ENCODE measurements around the gene GPC6. TPM values are rescaled to one million over a fixed set of nuclear protein-coding genes. Genes with fewer than 3 reads are reported as not detected.

The GPC6 gene
- total RNA-seq, 1 donor from 2014 or later: 16.1 TPM

DNA sequence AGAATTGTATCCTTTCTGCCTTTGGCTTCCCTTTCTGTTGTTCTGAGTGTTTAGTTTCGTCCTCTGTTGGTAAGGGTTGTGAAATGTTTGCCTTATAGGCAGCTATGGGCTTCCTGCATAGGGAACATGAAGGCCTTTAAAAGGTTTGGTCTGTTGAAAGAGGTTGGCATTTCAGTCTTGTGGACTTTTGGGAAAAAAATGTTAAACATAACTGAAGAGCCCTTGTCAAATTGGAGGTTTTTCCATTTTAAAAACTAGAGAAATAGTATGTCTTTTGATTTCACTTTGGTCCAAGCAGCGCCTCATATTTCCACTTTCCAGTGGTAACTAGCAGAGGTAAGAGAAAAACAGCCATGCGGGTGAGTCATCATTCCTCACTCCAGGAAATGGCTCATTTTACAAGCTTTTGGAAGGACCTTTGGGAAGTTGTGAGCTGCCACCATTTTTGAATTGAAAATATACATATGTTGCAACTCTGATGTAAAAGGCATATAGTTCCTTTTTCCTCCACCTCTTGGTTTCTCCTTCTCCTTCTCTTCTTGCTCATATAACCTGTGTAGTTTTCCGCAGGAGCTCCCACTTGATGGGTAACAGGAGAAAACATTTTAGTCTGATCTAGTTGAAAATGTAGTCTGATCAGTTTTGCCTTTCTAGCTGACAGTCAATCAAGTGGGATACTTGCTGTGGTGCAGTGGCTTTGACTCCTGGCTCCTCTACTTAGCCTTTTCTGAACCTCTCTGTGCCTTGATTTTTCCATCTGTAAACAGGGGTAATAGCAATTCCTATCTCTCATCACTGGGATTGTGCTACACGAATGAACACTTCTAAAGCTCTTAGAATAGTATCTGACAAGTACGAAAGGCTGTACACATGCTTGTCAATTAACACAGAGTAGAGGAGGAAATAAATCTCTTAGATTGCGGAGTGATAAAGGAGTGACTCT is 23.0 kb downstream of the GPC6 start:
- Mint-ChIP-seq H3K27ac (ENCODE audit: unreplicated experiment) (peak overlapping the region; percentile 58), H3K4me1 (ENCODE audit: unreplicated experiment) (peaks cover 26% of the 10 kb centered on the region), H3K36me3 (ENCODE audit: low read depth, unreplicated experiment) (no peaks in the 10 kb centered on the region), H3K27me3 (ENCODE audit: unreplicated experiment) (peaks cover 2% of the 10 kb centered on the region), H3K4me3 (ENCODE audit: unreplicated experiment) (no peak overlapping the region), H3K9me3 (ENCODE audit: unreplicated experiment) (no peaks in the 10 kb centered on the region)
- TF ChIP-seq, protein P1, sequence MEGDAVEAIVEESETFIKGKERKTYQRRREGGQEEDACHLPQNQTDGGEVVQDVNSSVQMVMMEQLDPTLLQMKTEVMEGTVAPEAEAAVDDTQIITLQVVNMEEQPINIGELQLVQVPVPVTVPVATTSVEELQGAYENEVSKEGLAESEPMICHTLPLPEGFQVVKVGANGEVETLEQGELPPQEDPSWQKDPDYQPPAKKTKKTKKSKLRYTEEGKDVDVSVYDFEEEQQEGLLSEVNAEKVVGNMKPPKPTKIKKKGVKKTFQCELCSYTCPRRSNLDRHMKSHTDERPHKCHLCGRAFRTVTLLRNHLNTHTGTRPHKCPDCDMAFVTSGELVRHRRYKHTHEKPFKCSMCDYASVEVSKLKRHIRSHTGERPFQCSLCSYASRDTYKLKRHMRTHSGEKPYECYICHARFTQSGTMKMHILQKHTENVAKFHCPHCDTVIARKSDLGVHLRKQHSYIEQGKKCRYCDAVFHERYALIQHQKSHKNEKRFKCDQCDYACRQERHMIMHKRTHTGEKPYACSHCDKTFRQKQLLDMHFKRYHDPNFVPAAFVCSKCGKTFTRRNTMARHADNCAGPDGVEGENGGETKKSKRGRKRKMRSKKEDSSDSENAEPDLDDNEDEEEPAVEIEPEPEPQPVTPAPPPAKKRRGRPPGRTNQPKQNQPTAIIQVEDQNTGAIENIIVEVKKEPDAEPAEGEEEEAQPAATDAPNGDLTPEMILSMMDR (IDR thresholded peaks at IDR 0.05; ENCODE audit: unreplicated experiment): no peak
- no peak for DNase-seq (ENCODE audit: low spot score)

DNA sequence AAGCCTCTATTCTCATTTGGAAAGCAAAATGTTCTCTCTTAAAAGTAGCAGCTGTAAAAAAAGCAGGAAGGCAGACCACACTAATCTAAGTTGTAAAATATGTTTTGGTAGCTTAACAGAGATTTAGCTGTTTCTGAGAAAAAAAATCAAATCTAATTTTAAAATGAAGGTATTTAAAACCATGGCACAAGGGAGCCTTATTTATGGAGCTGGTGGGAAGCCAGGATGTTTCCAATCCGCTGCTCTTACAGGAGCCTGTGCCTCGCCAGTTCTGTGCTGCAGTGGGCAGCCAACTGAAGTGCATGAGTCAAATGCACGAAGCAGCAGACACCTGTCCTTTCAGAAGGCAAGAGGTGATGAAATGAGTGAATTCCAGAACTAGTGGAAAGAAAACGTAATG is 28.2 kb downstream of the GPC6 start:
- DNase-seq (ENCODE audit: low spot score): no peak
- H3K36me3 Mint-ChIP-seq (ENCODE audit: low read depth, unreplicated experiment): no peaks in the 10 kb centered on the region
- peaks cover 3% of the 10 kb centered on the region for H3K4me1 Mint-ChIP-seq (ENCODE audit: unreplicated experiment)

DNA sequence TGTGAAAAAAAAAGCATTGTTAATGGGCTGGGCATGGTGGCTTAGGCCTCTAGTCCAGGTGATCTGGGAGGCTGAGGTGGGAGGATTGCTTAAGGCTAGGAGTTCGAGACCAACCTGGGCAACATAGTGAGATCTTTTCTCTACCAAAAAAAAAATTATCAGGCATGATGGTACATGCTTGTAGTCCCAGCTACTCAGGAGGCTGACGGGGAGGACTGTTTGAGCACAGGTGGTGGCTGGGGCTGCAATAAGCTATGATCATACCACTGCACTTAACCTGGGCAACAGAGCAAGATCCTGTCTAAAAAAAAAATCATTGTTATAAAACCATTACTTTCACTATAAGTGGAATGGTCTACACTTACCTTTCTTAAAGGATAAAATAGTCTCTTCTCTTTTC is 30.4 kb downstream of the GPC6 start:
- DNase-seq (ENCODE audit: low spot score): no peak

More for the DNA sequence above, 28.2 kb downstream of the GPC6 start:
- H3K27ac Mint-ChIP-seq (ENCODE audit: unreplicated experiment): no peak overlapping the region
- TF ChIP-seq, protein P1 (IDR thresholded peaks at IDR 0.05; ENCODE audit: unreplicated experiment): no peak
- no peak overlapping the region for H3K4me3 Mint-ChIP-seq (ENCODE audit: unreplicated experiment)
- H3K9me3 Mint-ChIP-seq (ENCODE audit: unreplicated experiment): no peaks in the 10 kb centered on the region
- H3K27me3 Mint-ChIP-seq (ENCODE audit: unreplicated experiment): peaks cover 1% of the 10 kb centered on the region

DNA sequence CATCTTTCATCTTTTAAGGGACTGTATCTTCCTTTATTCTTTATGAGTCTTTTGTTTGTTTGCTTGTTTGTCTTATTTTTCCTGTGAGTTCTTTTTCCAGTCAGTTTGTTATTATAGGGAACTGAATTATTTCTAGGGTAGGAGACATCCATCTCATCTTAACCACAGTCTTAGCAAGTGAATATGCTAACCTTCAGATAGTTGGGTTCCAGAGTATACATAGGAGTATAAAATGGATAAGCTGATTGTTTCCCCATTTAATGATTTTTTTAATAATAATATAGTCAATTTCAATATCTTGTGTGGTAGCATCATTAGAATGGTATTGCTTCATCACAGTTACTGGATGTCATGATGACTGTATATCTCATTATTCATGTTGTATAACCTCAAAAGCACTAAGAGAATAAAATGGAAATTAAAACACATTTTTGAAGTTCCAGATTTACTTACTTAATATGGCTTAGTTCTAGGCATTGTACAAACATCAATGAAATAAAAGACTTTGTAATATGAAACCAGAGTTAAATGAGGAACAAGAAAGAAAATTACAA is 33.0 kb downstream of the GPC6 start:
- TF ChIP-seq, protein P1 (IDR thresholded peaks at IDR 0.05; ENCODE audit: unreplicated experiment): no peak
- DNase-seq (ENCODE audit: low spot score): no peak
- Mint-ChIP-seq H3K4me1 (ENCODE audit: unreplicated experiment) (no peaks in the 10 kb centered on the region), H3K4me3 (ENCODE audit: unreplicated experiment) (no peak overlapping the region), H3K36me3 (ENCODE audit: low read depth, unreplicated experiment) (no peaks in the 10 kb centered on the region), H3K27me3 (ENCODE audit: unreplicated experiment) (peaks cover 1% of the 10 kb centered on the region), H3K27ac (ENCODE audit: unreplicated experiment) (no peak overlapping the region), H3K9me3 (ENCODE audit: unreplicated experiment) (no peaks in the 10 kb centered on the region)

More for the DNA sequence above, 30.4 kb downstream of the GPC6 start:
- Mint-ChIP-seq H3K4me3 (ENCODE audit: unreplicated experiment) (no peak overlapping the region), H3K27me3 (ENCODE audit: unreplicated experiment) (peaks cover 1% of the 10 kb centered on the region), H3K4me1 (ENCODE audit: unreplicated experiment) (no peaks in the 10 kb centered on the region), H3K36me3 (ENCODE audit: low read depth, unreplicated experiment) (no peaks in the 10 kb centered on the region), H3K9me3 (ENCODE audit: unreplicated experiment) (no peaks in the 10 kb centered on the region), H3K27ac (ENCODE audit: unreplicated experiment) (no peak overlapping the region)
- TF ChIP-seq, protein P1 (IDR thresholded peaks at IDR 0.05; ENCODE audit: unreplicated experiment): no peak

DNA sequence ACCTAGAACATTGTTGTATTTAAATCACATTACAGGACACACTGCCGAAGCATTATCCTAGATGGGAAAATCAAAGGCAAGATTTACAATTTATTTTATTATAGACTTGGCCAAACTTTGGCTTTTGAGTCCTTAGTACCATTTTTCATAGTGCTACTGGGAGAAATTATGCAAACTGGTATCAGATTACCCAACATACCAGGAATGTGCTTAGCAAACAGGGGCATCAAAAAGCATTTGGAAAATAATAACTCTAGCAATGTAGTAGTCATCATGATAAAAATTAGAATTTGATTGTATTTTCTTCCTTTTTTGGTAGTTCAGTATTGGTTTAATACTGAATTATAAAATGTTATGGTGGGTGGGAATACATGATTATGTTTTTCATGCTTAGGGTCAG is 34.0 kb downstream of the GPC6 start:
- Mint-ChIP-seq H3K4me3 (ENCODE audit: unreplicated experiment) (no peak overlapping the region), H3K27ac (ENCODE audit: unreplicated experiment) (no peak overlapping the region), H3K36me3 (ENCODE audit: low read depth, unreplicated experiment) (no peaks in the 10 kb centered on the region), H3K9me3 (ENCODE audit: unreplicated experiment) (no peaks in the 10 kb centered on the region), H3K4me1 (ENCODE audit: unreplicated experiment) (no peaks in the 10 kb centered on the region), H3K27me3 (ENCODE audit: unreplicated experiment) (peaks cover 1% of the 10 kb centered on the region)
- TF ChIP-seq, protein P1 (IDR thresholded peaks at IDR 0.05; ENCODE audit: unreplicated experiment): no peak
- DNase-seq (ENCODE audit: low spot score): no peak

Data from endothelial cell (in vitro differentiated cells).